GM21529 (cell line): Measurements from ENCODE around the gene DNAH8.
"Not testable (repeated sequence)": the region's sequence is repeated elsewhere in the genome, so short reads cannot be mapped to it uniquely, and the experiment has no call there.

Experiments
- ATAC-seq: cut with Tn5 transposase; IDR thresholded peaks from one replicate; pipeline ENCODE4 v1.9.1; 2021; ENCODE audit not compliant: unreplicated experiment

Gene DNAH8

GRCh38 chr6:38794682-38795081, 79.6 kb downstream of the DNAH8 start:
- ATAC-seq = no peak

GRCh38 chr6:38796006-38796405, 80.9 kb downstream of the DNAH8 start:
- ATAC-seq = no peak

GRCh38 chr6:38796437-38796836, 81.3 kb downstream of the DNAH8 start:
- not testable (repeated sequence) for ATAC-seq

- ATAC-seq = no peak
These were observed 81.7 kb downstream of the DNAH8 start for GRCh38 chr6:38796850-38797249.

GRCh38 chr6:38797391-38797790, 82.3 kb downstream of the DNAH8 start:
- no peak for ATAC-seq

GRCh38 chr6:38799529-38800184, 84.5 kb downstream of the DNAH8 start:
- no peak for ATAC-seq

GRCh38 chr6:38801305-38801704, 86.2 kb downstream of the DNAH8 start:
- no peak for ATAC-seq

GRCh38 chr6:38802497-38802896, 87.4 kb downstream of the DNAH8 start:
- ATAC-seq = no peak

GRCh38 chr6:38803129-38803528, 88.0 kb downstream of the DNAH8 start:
- no peak for ATAC-seq

- ATAC-seq = no peak
These were observed 89.2 kb downstream of the DNAH8 start for GRCh38 chr6:38804358-38804757.

- no peak for ATAC-seq
These were observed 90.1 kb downstream of the DNAH8 start for GRCh38 chr6:38805127-38805655.

GRCh38 chr6:38805692-38806091, 90.6 kb downstream of the DNAH8 start:
- ATAC-seq = no peak

GRCh38 chr6:38806271-38806670, 91.2 kb downstream of the DNAH8 start:
- ATAC-seq = peak; percentile 82

GRCh38 chr6:38806833-38807232, 91.7 kb downstream of the DNAH8 start:
- ATAC-seq = no peak

- no peak for ATAC-seq
These were observed 92.9 kb downstream of the DNAH8 start for GRCh38 chr6:38808039-38808438.

GRCh38 chr6:38813041-38813823, 98.1 kb downstream of the DNAH8 start:
- ATAC-seq = no peak

GRCh38 chr6:38814761-38815160, 99.7 kb downstream of the DNAH8 start:
- no peak for ATAC-seq

GRCh38 chr6:38815250-38815649, 100.1 kb downstream of the DNAH8 start:
- no peak for ATAC-seq

GRCh38 chr6:38818691-38819090, 103.6 kb downstream of the DNAH8 start:
- no peak for ATAC-seq

GRCh38 chr6:38822963-38823362, 107.9 kb downstream of the DNAH8 start:
- no peak for ATAC-seq

- ATAC-seq = no peak
These were observed 109.3 kb downstream of the DNAH8 start for GRCh38 chr6:38824243-38824894.

- ATAC-seq = no peak
These were observed 111.9 kb downstream of the DNAH8 start for GRCh38 chr6:38827024-38827423.
